Measurements from ENCODE around the gene VAV2.
"Not testable (repeated sequence)": the region's sequence is repeated elsewhere in the genome, so short reads cannot be mapped to it uniquely, and the experiment has no call there.

VAV2 gene

DNA sequence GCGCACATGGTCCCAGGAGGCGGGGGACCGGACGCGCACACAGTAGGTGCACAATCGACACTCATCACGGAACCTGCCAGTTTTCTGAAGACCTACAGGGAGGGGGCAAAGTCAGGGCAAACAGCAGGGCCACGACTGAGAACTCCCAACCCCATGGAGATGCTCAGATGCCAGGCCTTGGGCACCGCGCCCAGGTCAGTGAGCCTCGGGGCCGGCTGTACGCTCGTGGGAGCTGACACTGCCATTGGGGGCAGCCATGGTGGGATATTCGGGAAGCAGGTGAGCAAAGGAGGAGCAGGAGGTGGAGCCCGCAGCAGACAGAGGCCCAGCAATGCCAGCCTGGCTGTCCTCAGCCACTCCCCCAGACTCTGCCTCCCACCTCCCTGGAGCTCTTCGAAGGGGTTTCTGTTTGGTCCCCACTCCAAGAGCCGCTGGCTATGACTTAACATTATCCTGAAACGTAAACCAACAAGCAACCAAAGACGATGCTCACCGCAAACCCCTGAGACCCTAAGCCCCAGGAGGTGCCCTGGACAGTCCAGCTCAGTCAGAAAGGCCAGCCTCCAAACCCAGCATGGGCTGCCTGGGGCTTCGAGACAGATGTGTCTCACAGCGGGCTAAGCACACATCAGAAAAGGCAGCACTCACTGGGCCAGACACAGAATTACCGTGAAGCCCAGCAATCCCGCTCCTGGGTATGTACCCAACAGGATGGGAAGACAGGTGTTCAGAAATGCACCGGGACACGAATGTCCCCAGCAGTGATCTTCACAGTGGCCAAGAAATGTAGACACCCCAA is 78.4 kb downstream of the VAV2 start:
- no peak for DNase-seq

- no peak for DNase-seq
Observed at GRCh38 chr9:133910855-133911514, 81.1 kb downstream of the VAV2 start.

GRCh38 chr9:133906932-133907910 is 84.9 kb downstream of the VAV2 start:
- DNase-seq, result no peak

DNA sequence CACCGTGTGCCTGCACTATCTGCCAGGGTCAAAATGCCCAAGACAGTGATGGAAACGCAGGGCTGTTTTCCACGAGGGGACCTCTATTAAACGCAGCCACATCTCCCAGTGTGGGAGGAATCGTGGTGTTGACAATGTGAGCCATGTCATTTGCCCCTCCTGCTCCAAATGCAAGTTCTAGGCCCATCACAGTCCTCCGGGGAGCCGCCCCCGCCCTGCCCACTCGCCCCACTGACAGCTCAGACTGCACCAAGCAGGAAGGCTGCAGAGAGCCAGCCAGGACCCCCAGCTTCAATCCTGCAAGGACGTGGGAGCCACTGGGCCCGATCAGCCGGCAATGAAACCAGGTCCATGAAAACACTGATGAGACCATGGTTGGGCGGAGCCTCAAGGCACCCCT is 85.9 kb downstream of the VAV2 start:
- DNase-seq, result no peak

DNA sequence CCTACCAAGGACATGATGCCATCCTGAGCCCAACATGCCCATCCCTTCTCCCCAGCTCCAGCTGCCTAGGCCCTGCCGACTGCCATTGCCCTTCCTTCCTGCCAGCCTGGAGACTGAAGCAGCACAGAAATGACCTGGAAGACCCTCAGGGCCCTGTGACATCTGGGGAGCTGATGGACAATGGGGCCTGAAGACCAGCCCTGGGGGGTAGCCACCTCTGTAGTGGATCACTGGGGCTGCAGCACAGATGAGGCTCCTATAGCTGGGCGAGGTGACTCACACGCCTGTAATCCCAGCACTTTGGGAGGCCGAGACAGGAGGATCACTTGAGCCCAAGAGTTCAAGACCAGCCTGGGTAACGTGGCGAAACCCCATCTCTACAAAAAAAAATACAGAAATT is 86.6 kb downstream of the VAV2 start:
- no peak for DNase-seq

DNA sequence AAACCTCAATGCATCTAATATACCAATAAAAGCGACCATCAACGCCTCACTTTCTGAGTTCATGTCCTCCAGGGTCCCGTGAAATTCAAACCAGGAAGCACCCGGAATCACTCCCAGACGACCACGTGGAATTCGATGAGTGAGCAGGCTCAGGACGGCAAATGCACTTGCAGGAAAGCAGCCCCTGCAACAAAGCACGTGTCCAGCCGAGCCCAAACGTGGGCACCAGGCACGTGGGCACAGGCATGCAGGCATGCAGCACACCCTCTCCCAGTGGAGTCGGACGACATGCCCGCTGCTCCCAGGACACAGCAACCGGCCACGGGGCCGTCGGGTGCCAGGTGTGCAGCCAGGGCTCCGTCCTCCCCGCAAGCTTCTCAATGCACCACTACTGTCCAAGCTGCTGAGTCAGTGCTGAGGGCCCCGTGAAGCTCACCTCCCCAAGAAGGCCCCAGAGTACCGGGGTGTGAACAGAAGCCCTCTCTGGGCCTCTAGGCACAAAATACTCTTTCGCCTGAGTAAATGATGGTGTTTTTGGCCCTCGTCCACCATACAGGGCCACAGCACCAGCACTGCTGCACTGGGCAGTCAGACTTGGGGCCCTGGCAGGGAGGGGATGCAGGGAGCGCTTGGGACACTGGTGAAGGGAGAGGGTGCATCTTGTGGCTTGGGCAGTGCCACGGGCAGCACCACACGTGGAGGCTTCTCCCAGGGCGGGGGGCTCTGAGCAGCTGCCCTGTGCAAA is 87.6 kb downstream of the VAV2 start:
- DNase-seq, result no peak

- no peak for DNase-seq
Observed at GRCh38 chr9:133901184-133901835, 90.8 kb downstream of the VAV2 start.

- no peak for DNase-seq
Observed at GRCh38 chr9:133897675-133898074, 94.4 kb downstream of the VAV2 start.

- not testable (repeated sequence) for DNase-seq
Observed at GRCh38 chr9:133896007-133896406, 96.1 kb downstream of the VAV2 start.

- DNase-seq, result no peak
Observed at GRCh38 chr9:133895335-133895734, 96.8 kb downstream of the VAV2 start.

GRCh38 chr9:133894377-133895321 is 97.5 kb downstream of the VAV2 start:
- DNase-seq, result no peak

DNA sequence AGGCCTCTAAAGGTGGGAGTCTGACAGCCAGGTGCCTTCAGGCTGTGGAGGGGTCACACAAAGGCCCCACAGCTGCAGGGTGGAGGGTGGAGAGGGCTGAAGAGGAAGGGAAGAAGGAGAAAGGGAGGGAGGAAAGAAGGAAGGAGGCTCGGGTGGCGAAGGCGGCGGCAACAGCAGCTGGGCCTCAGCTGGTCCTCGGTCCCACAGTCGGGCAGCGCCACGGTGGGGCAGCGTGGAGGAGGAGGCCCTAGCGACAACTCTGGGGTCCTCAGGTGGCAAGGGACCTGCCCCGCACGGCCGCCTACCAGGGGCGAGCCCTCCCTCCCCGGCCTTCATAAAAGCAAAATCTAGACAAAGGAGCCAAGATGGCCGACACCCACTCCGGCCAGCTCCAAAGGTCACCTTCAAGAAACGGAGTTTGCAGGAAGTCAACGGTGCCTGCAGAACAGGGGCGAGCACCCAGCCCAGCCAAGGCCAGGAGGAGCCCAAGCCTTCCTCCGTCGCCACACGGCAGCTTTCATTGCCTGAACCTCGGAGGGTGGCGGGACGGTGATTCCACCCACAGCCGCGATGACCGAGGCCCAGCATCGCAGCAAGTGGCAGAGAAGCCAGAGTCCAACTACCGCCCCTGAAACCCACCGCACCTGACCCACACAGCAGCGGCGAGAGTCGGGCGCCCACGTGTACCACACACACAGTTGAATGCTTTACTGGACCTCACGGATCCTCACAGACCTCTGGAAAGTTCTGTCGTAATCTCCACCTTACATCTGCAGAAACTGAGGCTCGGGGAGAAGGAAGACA is 98.7 kb downstream of the VAV2 start:
- DNase-seq, result no peak

- DNase-seq, result no peak
Observed at GRCh38 chr9:133892193-133892920, 99.8 kb downstream of the VAV2 start.

- DNase-seq, result no peak
Observed at GRCh38 chr9:133891741-133892140, 100.4 kb downstream of the VAV2 start.

GRCh38 chr9:133890583-133890982 is 101.5 kb downstream of the VAV2 start:
- DNase-seq, result no peak

- no peak for DNase-seq
Observed at GRCh38 chr9:133889584-133890301, 102.4 kb downstream of the VAV2 start.

- DNase-seq, result no peak
Observed at GRCh38 chr9:133888809-133889491, 103.2 kb downstream of the VAV2 start.
